WTC11 (cell line): Measurements from ENCODE around the gene SLC30A2.

Source experiments
- CTCF ChIP-seq: fragments of 200-600 bp; IDR thresholded peaks from 2 replicates; pipeline ENCODE4 v1.8.0; 2022; ENCODE audit warnings: antibody characterized with exemption
- GABPB1 ChIP-seq: sonication (generic); formaldehyde crosslinking; IDR thresholded peaks from 2 replicates; pipeline ENCODE4 v1.8.1; 2023; ENCODE audit warnings: mild to moderate bottlenecking, missing genetic modification reagents
- IRF1 ChIP-seq: sonication (generic); formaldehyde crosslinking; IDR thresholded peaks from 2 replicates; pipeline ENCODE4 v1.8.0; 2023; ENCODE audit warnings: missing genetic modification reagents
- JUN ChIP-seq: sonication (generic); formaldehyde crosslinking; IDR thresholded peaks from 2 replicates; pipeline ENCODE4 v1.8.0; 2023; ENCODE audit warnings: mild to moderate bottlenecking, missing genetic modification reagents
- MAX ChIP-seq: sonication (generic); formaldehyde crosslinking; IDR thresholded peaks from 2 replicates; pipeline ENCODE4 v1.8.0; 2022; ENCODE audit warnings: mild to moderate bottlenecking, missing genetic modification reagents
- NFYB ChIP-seq: sonication (generic); formaldehyde crosslinking; conservative IDR thresholded peaks from 2 replicates; pipeline ENCODE4 v1.8.0; 2022; ENCODE audit warnings: low read depth, missing genetic modification reagents
- RELA ChIP-seq: sonication (generic); formaldehyde crosslinking; IDR thresholded peaks from 2 replicates; pipeline ENCODE4 v1.8.1; 2022; ENCODE audit warnings: missing genetic modification reagents, mild to moderate bottlenecking, borderline replicate concordance
- SP1 ChIP-seq: sonication (generic); formaldehyde crosslinking; conservative IDR thresholded peaks from 2 replicates; pipeline ENCODE4 v1.8.1; 2022; ENCODE audit warnings: missing genetic modification reagents
- ZNF219 ChIP-seq: sonication (generic); formaldehyde crosslinking; IDR thresholded peaks from 2 replicates; pipeline ENCODE4 v1.8.0; 2023; ENCODE audit warnings: missing genetic modification reagents, mild to moderate bottlenecking, borderline replicate concordance

- no peak for TF ChIP-seq GABPB1 (CRISPR knock-in tag)
- no peak for TF ChIP-seq MAX (CRISPR knock-in tag)
- no peak for TF ChIP-seq NFYB
- TF ChIP-seq CTCF: no peak
- TF ChIP-seq SP1 (CRISPR knock-in tag): no peak
- no peak for TF ChIP-seq JUN (CRISPR knock-in tag)
- no peak for TF ChIP-seq RELA (CRISPR knock-in tag)
- TF ChIP-seq IRF1 (CRISPR knock-in tag): no peak
- no peak for TF ChIP-seq ZNF219 (CRISPR knock-in tag)
These were observed 15.1 kb upstream of the SLC30A2 start for GRCh38 chr1:26060832-26061574.
